ENCODE results near the gene LRRC4.

The LRRC4 gene

GRCh38 chr7:128030263-128030653, 979 bp downstream of the LRRC4 start:
- DNase-seq, result no peak

- no peak for DNase-seq
Observed at GRCh38 chr7:128029405-128029995, 1.7 kb downstream of the LRRC4 start.

- no peak for DNase-seq
Observed at GRCh38 chr7:128027485-128027980, 3.7 kb downstream of the LRRC4 start.

DNA sequence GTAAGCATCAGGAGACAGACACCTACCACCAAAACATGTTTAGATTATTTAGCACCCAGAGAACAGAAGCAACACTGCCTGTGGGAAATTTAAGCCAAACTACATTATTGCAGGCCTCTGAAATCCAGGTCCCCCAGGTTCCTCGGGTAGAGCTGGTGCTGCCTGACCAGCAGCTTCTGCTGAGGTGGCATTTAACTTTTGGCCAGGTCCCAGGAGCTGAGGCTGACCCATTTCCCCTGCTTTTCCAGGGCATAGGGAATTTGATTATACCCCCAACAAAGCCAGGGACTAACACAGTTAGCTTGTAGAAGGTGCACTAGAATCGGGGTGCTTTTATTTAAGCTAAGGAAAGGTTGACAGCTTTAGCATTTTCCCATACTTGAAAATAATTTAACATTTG, 4.7 kb downstream of the LRRC4 start:
- DNase-seq, result no peak

DNA sequence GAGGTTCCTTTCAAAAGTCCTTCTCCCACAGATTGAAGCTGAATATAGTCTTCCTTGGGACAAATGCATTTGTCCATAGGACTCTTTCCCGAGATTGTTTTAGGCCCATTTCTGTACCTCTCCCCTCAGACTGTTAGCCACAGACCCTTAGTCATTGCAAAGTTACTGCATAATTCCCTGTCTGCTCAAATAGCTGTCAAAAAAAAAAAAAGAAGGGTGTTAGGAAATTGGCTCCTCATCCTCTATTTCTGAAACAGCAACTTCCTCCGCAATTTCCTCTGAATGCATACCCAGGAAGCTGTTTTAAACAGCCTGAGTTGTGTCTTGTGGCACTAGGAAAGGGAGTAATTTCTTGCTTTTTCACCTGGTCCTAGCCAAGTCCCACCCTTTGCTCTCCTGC, 5.4 kb downstream of the LRRC4 start:
- DNase-seq, result no peak

DNA sequence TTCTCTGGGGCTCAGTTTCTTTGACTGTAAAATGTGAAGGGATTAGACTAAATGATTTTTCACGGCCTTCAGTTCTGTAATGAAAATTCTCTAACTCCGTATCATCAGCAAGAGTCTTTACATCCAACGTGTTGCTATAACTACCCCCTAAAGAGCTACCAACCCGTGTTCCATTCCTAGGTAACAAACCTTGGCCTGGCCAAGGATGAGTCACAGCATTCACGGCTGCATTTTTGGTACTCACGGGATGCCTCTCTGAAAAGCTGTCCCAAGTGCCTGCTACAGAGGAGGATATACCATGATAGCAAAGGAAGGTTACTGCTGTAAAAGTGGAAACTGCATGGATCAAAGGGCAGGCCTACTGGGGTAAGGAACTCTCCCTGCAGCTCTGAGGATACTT, 5.9 kb downstream of the LRRC4 start:
- no peak for DNase-seq

DNA sequence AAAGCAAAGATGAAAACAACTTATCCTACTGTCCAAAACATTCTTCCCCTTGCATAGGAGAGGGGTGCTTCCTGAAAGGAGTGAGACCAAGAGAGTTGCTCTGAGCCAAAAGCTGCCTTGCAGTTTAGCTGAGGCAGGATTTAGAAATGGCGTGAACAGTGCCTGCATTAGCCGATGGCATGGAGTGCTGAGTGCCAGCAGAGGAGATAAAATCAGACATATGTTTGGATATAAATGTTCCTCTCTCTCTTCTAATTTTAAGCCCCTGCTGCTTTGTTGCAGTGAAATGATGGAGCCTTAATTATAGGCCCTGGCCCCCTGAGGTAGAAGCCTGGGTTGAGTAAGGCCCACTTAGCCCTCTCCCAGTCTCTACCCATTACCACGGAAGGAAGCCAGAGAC, 7.1 kb downstream of the LRRC4 start:
- DNase-seq, result no peak

DNA sequence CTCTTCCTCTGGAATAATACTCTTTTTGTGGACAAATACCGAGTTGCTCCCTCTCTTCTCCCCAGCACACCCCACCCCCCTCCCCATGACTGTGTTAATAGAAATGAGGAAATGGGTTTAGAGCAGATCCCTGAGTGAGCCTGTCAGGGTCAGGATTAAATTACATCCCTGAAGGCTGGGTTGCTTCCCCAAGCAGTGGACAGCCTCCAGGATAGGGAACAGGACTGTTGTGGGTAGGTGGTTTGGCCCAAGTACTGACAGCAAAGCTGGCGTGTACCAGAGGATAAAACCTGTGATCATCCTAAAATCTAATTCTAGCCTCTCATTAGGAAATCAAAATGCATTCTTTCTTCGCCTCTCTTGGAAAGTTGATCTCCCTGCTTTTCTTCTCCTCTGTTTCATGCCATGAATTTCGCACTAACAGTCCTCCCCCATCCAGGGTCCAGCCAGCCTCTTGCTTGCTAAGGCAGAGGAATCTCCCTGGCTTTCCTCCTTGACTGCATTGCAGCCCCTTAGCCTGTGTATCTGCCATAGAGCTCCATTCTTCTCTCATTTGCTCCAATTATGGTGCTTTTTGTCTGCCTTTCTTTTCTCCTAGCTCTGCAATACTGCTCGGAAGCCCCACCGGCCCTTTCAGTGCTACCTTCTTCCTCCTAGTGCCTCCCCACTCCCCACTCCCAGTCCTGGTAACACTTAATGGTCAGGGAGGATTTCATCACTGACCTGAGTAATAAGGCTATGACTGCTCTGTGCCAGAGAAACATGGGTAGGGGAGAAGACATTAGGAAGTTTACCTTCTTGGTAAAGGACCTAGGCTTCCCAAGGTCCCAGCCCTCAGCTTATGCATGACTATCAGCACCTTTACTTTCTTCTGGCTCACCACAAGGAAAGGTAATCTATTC, 8.4 kb downstream of the LRRC4 start:
- no peak for DNase-seq

DNA sequence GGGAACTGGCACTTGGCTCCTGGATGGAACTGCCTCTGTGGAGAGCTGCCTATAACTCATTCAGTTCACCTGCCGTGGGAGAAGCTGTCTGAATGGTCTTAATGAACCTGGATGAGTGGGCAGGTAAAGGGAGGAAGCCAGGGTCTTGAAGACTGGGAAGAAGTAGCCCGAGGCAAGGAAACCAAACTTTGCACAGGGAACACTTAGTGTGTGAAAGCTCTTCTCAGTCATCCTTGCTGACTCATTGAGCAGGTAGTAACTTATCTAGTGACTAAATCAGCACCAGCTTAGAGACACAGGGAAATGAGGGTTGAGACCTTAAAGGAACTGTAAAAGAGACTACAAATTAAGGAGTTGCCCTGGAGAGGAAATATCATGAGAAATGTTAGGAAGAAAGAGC, 9.9 kb downstream of the LRRC4 start:
- no peak for DNase-seq

DNA sequence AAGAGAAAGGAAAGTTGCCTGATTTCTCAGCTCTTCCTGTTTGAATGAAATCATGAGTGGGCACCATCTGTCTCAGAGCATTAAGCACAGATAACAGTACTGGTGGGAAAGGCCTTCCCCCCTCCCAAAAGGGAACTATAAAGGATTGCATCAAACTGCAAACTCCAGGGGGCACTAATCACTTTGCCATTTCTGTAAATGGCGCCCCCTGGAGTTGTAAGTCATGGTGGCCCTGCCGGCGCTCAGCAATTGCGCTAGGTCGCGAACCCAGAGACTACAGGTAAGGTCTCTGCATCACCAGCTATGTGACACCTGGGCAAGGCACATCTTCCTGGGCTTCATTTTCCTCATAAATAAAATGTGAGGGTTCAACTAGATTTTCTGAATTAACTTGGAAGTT, 11.1 kb downstream of the LRRC4 start:
- no peak for DNase-seq

DNA sequence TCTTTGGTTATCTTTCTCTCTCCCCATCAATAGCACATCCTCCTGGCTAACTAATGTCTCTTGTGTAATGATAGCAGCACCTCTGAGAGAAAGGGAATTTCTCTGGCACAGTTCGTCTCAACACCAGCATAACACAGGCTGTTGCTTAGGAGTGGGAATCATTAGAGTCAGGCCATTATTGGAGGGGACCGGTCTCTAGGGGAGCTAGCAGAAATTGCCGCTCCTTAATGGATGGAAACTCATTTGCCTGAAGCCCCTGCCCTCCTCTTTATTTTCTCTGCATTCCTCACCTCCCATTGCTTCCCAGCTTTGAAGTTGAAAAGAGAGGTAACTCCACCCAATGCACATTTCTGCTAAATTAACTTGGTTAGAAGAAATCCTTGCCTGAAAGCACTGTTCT, 11.9 kb downstream of the LRRC4 start:
- no peak for DNase-seq

DNA sequence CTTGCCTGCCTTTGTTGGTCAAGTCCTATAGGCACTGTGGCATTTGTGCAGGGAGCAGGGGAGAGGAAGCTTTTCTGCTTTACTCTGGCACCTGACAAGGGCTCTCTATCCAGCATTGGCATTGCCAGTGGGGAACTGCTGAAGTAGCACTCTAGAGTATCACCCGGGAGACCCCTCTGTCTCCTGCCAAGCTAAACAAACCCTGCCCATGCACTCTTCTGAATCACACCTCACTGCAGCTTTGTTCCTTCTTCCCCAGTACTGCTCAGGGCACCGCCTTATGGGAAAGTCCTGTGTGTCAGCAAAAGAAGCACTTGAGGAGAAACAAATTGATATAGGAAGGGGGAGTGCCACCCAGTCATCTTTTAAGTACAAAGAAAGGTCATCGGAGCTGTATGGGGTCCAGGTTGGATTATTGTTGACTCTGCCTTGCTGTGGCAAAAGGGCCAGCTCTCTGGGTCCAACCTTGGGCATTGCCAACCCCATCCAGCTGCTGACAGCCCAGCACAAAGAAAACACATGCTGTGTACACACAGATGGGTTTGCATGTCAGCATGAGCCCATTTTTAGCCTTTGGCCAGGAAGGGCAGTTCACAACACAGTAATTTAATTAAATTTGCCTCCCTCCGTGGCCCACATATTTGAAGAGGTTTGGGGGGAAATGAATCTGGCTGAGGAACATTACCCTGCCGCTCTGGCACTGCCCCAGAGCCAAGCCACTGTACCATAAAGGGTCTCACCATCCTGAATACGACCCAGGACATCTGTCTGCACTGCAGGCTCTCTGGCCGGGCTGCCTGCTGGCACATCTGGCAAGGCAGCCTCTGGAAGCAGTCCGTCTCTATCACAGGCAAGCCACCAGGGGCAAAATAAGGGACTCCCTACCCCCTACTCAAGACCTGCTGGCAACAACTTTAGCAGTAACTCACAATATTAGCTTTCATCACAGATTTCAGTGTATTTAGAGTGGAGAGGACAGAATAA, 13.1 kb downstream of the LRRC4 start:
- no peak for DNase-seq

GRCh38 chr7:128017460-128017859, 13.8 kb downstream of the LRRC4 start:
- no peak for DNase-seq

DNA sequence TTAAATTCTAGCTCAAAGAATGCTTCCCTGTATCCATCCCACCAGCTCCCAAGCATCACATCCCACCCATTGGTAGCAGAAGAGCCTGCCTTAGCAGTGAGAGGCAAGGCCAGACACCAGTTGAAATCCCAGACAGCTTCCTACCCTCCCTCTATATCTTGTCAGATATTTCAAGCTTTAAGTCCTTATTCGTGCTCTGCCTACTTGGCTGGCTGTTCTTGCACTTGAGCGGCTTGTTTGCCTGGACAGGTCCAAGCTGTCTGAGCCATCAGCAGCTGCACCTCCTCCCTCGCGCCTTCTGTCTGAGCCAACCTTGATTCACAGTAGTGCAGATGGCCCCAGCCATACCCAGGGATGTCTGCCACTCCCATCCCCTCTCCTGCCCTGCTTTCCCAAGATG, 16.4 kb downstream of the LRRC4 start:
- no peak for DNase-seq

DNA sequence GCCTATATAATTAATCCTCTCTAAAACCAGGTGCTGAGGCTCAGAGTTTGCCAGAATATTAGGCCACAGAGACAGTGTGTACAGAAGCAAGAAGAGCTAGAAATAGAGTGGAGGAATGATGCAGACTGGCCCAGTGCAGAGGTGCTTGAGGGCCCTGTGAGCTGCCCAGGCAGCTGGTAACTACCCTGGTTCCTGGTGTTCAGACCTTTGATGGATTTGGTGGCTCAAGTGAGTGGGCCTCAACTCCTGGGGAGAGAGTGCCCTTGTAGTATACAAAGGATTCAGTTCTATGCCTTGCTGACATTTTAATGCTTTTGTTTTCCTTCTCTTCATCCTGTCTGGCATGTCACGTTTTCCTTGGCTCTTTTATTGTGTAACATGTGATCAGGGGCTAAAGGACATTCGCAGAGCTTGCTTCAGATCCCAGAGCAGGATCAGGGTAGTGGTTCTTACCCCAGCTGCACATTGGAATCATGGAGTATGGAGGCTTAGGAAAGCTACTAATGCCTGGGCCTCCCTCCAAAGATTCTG, 20.0 kb downstream of the LRRC4 start:
- no peak for DNase-seq

- no peak for DNase-seq
Observed at GRCh38 chr7:128010391-128011127, 20.7 kb downstream of the LRRC4 start.

GRCh38 chr7:128008744-128009143, 22.5 kb downstream of the LRRC4 start:
- DNase-seq, result no peak

DNA sequence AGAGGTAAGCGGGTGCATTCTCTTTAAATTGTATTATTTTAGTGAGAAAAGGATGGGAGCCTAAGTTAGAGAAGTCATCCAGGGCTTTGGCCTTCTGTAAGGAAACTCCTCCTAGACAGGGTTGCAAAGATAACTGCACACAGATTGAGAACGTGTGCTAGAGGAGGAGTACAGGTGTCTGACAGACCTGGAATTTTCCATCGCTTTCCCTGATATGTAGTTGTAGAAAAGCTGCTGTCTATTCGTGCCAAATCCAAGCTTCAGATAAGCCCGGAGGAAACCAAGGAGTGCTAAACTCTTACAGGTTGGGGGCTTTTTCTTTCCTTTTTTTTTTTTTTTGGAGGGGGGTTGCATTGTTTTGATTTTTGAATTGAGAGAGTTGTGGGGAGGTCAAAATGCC, 23.1 kb downstream of the LRRC4 start:
- no peak for DNase-seq

DNA sequence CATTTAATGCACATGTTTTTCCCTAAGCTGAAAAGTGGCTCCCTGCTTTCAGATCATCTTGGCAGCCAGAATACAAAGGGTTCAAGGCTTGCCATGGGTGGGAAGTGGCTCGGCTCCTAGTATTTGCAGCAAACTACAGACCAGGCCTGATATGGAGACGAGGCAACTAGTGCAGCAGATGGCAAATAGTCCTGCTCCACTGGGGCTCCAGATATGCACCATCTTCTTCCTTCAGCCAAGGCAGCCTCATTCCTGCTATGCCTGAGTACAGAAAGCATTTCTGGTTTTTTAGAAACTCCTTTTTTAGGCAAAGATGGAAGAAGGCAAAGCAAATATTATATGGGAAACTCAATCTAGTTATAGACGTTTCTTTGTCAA, 23.9 kb downstream of the LRRC4 start:
- DNase-seq, result no peak

- no peak for DNase-seq
Observed at GRCh38 chr7:128006550-128007302, 24.5 kb downstream of the LRRC4 start.

GRCh38 chr7:128005759-128006159, 25.5 kb downstream of the LRRC4 start:
- DNase-seq, result no peak

- no peak for DNase-seq
Observed at GRCh38 chr7:128005117-128005516, 26.1 kb downstream of the LRRC4 start.

All from GDM1 (cell line).